ENCODE measurements around the gene FDX2. TPM values are rescaled to one million over a fixed set of nuclear protein-coding genes. Genes with fewer than 3 reads are reported as not detected.

Gene FDX2
- total and polyA plus RNA-seq, 2 of the 8 experiments (the other 6 are each of a cell fraction or from before 2014, with no cell fraction given): 27.0 to 64.4 TPM

DNA sequence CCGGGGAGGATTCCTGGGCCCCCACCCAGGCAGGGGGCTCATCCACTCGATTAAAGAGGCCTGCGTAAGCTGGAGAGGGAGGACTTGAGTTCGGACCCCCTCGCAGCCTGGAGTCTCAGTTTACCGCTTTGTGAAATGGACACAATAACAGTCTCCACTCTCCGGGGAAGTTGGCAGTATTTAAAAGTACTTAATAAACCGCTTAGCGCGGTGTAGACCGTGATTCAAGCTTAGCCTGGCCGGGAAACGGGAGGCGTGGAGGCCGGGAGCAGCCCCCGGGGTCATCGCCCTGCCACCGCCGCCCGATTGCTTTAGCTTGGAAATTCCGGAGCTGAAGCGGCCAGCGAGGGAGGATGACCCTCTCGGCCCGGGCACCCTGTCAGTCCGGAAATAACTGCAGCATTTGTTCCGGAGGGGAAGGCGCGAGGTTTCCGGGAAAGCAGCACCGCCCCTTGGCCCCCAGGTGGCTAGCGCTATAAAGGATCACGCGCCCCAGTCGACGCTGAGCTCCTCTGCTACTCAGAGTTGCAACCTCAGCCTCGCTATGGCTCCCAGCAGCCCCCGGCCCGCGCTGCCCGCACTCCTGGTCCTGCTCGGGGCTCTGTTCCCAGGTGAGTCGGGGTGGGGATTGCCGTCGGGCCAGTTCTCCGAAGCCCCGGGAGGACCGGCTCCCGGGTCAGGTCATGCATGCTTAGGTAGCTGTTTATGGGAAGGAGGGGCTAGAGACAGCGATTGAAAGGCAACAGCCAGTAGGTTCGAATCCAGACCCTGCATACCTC lies 45.0 kb downstream of the FDX2 start, which contains the start of gene ICAM1 (continued):
- TF ChIP-seq POLR2AphosphoS5 (IDR thresholded peaks at IDR 0.05; ENCODE audit: low read depth, low read length) (peak; percentile 67; the same call in 1 of the 2 replicates), TAF1 (IDR thresholded peaks at IDR 0.05; ENCODE audit: low read depth, low read length) (peak; percentile 59), GTF2F1 (IDR thresholded peaks at IDR 0.05; ENCODE audit: borderline replicate concordance, low read depth, low read length) (no peak), JUND (IDR thresholded peaks at IDR 0.05; ENCODE audit: low read length) (no peak), EP300 (IDR thresholded peaks at IDR 0.05; ENCODE audit: borderline replicate concordance in 1 of 2, low read depth in 2 of 2, low read length in 2 of 2) (no peak), HDAC6 (IDR thresholded peaks at IDR 0.05; ENCODE audit: low read depth, low read length) (no peak), KDM5A (IDR thresholded peaks at IDR 0.05; ENCODE audit: low read length) (no peak), SAP30 (IDR thresholded peaks at IDR 0.05; ENCODE audit: insufficient read depth, insufficient replicate concordance, low read length) (no peak), POLR2A (IDR thresholded peaks at IDR 0.05; ENCODE audit: control extremely low read depth in 1 of 2, low read depth in 2 of 2, low read length in 2 of 2) (peak in 1 of 2 experiments; percentile 60; a peak in 2 of 3 replicates), CHD2 (IDR thresholded peaks at IDR 0.05; ENCODE audit: low read length) (no peak), SP1 (IDR thresholded peaks at IDR 0.05; ENCODE audit: low read depth, low read length) (no peak), RNF2 (IDR thresholded peaks at IDR 0.05; ENCODE audit: borderline replicate concordance, low read depth, low read length, missing control alignments, poor library complexity, severe bottlenecking) (no peak), NANOG (IDR thresholded peaks at IDR 0.05; ENCODE audit: insufficient read depth, low read depth, low read length, poor library complexity, severe bottlenecking) (no peak), SRF (IDR thresholded peaks at IDR 0.05; ENCODE audit: low read depth, low read length) (no peak), GABPA (IDR thresholded peaks at IDR 0.05; ENCODE audit: borderline replicate concordance, insufficient read depth, low read length) (peak; percentile 45; the same call in 1 of the 2 replicates), ASH2L (IDR thresholded peaks at IDR 0.05; ENCODE audit: low read length) (peak; percentile 24), CEBPB (IDR thresholded peaks at IDR 0.05; ENCODE audit: low read depth, low read length) (no peak), RBBP5 (IDR thresholded peaks at IDR 0.05; ENCODE audit: borderline replicate concordance, low read depth, low read length) (peak; percentile 82), EGR1 (IDR thresholded peaks at IDR 0.05; ENCODE audit: borderline replicate concordance, low read depth, low read length) (no peak), SP2 (IDR thresholded peaks at IDR 0.05; ENCODE audit: low read length) (no peak), SIRT6 (IDR thresholded peaks at IDR 0.05; ENCODE audit: low read length) (no peak), MAFK (IDR thresholded peaks at IDR 0.05; ENCODE audit: low read depth, low read length) (no peak), JUN (IDR thresholded peaks at IDR 0.05; ENCODE audit: low read depth, low read length) (no peak)
- TF ChIP-seq, protein P1, sequence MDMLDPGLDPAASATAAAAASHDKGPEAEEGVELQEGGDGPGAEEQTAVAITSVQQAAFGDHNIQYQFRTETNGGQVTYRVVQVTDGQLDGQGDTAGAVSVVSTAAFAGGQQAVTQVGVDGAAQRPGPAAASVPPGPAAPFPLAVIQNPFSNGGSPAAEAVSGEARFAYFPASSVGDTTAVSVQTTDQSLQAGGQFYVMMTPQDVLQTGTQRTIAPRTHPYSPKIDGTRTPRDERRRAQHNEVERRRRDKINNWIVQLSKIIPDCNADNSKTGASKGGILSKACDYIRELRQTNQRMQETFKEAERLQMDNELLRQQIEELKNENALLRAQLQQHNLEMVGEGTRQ (IDR thresholded peaks at IDR 0.05; ENCODE audit: low read length): no peak
